HepG2 (cell line): ENCODE data around the gene RNASE11. TPM values are rescaled to one million over a fixed set of nuclear protein-coding genes. Genes with fewer than 3 reads are reported as not detected.

Source experiments
- ATF1 ChIP-seq: IDR thresholded peaks from 2 replicates; pipeline ENCODE4 v1.6.1; 2016; ENCODE audit warnings: mild to moderate bottlenecking, control low read depth
- FOXK2 ChIP-seq: fragments of 450-650 bp; IDR thresholded peaks from 2 replicates; pipeline ENCODE4 v1.6.1; 2016
- NFE2 ChIP-seq: sonication (generic); formaldehyde crosslinking; IDR thresholded peaks from 2 replicates; pipeline ENCODE4 v1.4.0; 2020; ENCODE audit warnings: missing genetic modification reagents
- NR2C2 ChIP-seq: sonication (generic); formaldehyde crosslinking; IDR thresholded peaks from 2 replicates; pipeline ENCODE4 v1.4.0; 2020; ENCODE audit warnings: missing genetic modification reagents, mild to moderate bottlenecking, moderate library complexity, borderline replicate concordance
- SMAD9 ChIP-seq: sonication (generic); formaldehyde crosslinking; IDR thresholded peaks from 2 replicates; pipeline ENCODE4 v1.5.1; 2020; ENCODE audit warnings: mild to moderate bottlenecking, missing genetic modification reagents
- THYN1 ChIP-seq: sonication (generic); formaldehyde crosslinking; IDR thresholded peaks from 2 replicates; pipeline ENCODE4 v1.8.1; 2023; ENCODE audit warnings: low read depth, mild to moderate bottlenecking, moderate library complexity, missing genetic modification reagents, borderline replicate concordance
- ZNF550 ChIP-seq: sonication (generic); formaldehyde crosslinking; IDR thresholded peaks from 2 replicates; pipeline ENCODE4 v1.4.0; 2020; ENCODE audit warnings: mild to moderate bottlenecking, missing genetic modification reagents, borderline replicate concordance
- ZNF878 ChIP-seq: sonication (generic); formaldehyde crosslinking; IDR thresholded peaks from 2 replicates; pipeline ENCODE4 v1.8.1; 2023; ENCODE audit warnings: mild to moderate bottlenecking, missing genetic modification reagents, moderate library complexity
- polyA plus RNA-seq, 8 experiments: library from polyadenylated mRNA; depleted of rRNA in 3 of 8; stranded (reverse) in 7 of 8; unstranded in 1 of 8; fragments of >200 nt; fragmentation: Illumina TruSeq in 4 of 8; extraction: Trizol in 4 of 8; gene quantifications; 2 replicates each; pipeline versions ENCODE4 v1.2.1 to v1.2.3, GENCODE V29; 2011 to 2016; ENCODE audit warnings: low read depth in 4 of 8, missing spikeins in 1 of 8, mixed read lengths in 1 of 8; ENCODE audit not compliant: insufficient read depth in 1 of 8
- total RNA-seq, 5 experiments: library from RNA; depleted of rRNA; stranded (reverse); fragments of >200 nt; fragmentation: Illumina TruSeq; extraction: Trizol; gene quantifications; 2 replicates each; pipeline ENCODE4 v1.2.3, GENCODE V29; 2016; ENCODE audit warnings: low read depth in 1 of 5
- TF ChIP-seq, protein P1 (sequence below): sonication (generic); formaldehyde crosslinking; IDR thresholded peaks from 2 replicates; pipeline ENCODE4 v1.4.0; 2020; ENCODE audit warnings: mild to moderate bottlenecking, missing genetic modification reagents, borderline replicate concordance
- TF ChIP-seq, protein P2 (sequence below): IDR thresholded peaks from 2 replicates; pipeline ENCODE4 v1.6.1; 2018; ENCODE audit warnings: missing genetic modification reagents
- TF ChIP-seq, protein P3 (sequence below): sonication (generic); formaldehyde crosslinking; IDR thresholded peaks from one replicate; pipeline ENCODE4 v1.5.1; 2020; ENCODE audit warnings: mild to moderate bottlenecking, missing genetic modification reagents; ENCODE audit errors: not compliant biosample characterization
- TF ChIP-seq, protein P4 (sequence below): sonication (generic); formaldehyde crosslinking; IDR thresholded peaks from 2 replicates; pipeline ENCODE4 v1.4.0; 2020; ENCODE audit warnings: mild to moderate bottlenecking, low read depth, missing genetic modification reagents

Gene RNASE11
- total and polyA plus RNA-seq, 2 of the 13 experiments (the other 11 are each of a cell fraction or from before 2014, with no cell fraction given) = not detected

DNA sequence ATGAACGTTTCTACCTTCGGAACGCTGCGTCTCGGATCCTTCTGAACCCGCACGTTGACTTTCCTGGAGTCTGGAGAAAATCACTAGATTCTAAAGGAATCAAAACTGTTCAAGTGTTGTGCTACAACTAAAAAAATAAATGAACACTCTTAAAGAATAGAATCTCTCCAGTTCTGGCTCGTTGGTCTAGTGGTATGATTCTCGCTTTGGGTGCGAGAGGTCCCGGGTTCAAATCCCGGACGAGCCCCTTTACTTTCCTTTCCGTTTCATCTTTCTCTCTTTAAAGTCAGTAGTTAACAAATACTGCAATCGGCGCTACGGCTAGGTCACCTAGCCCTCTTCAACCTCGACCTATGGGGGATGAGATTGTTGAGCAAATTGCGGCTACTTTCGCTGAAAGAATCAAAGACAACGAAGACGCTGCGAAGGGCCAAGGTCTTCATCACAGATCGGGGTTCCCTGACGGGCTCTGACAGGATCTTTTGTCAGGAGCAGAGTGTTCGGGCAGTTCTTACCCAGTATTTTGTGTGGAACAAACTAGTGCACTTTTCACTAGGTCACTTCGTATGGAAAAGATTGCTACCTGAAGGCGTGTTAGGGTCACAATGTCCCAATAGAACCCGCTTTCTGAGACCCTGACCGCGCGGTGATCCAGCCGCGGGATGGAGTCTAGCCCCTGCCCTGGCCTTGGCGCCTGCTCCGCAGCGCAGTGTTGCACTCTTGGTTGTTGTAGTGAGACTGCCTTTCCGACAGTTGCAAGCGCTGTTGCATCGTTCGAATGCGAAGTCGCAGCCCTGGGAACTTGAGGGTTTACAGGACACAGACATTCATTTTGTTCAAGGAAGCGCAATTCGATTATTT, 45.3 kb upstream of the RNASE11 start (continued):
- TF ChIP-seq, protein P1, sequence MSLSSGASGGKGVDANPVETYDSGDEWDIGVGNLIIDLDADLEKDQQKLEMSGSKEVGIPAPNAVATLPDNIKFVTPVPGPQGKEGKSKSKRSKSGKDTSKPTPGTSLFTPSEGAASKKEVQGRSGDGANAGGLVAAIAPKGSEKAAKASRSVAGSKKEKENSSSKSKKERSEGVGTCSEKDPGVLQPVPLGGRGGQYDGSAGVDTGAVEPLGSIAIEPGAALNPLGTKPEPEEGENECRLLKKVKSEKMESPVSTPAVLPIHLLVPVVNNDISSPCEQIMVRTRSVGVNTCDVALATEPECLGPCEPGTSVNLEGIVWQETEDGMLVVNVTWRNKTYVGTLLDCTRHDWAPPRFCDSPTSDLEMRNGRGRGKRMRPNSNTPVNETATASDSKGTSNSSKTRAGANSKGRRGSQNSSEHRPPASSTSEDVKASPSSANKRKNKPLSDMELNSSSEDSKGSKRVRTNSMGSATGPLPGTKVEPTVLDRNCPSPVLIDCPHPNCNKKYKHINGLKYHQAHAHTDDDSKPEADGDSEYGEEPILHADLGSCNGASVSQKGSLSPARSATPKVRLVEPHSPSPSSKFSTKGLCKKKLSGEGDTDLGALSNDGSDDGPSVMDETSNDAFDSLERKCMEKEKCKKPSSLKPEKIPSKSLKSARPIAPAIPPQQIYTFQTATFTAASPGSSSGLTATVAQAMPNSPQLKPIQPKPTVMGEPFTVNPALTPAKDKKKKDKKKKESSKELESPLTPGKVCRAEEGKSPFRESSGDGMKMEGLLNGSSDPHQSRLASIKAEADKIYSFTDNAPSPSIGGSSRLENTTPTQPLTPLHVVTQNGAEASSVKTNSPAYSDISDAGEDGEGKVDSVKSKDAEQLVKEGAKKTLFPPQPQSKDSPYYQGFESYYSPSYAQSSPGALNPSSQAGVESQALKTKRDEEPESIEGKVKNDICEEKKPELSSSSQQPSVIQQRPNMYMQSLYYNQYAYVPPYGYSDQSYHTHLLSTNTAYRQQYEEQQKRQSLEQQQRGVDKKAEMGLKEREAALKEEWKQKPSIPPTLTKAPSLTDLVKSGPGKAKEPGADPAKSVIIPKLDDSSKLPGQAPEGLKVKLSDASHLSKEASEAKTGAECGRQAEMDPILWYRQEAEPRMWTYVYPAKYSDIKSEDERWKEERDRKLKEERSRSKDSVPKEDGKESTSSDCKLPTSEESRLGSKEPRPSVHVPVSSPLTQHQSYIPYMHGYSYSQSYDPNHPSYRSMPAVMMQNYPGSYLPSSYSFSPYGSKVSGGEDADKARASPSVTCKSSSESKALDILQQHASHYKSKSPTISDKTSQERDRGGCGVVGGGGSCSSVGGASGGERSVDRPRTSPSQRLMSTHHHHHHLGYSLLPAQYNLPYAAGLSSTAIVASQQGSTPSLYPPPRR (CRISPR knock-in tag) = no peak; the same call in 1 of the 2 replicates
- TF ChIP-seq ZNF550 (CRISPR knock-in tag) (no peak), ZNF878 (CRISPR knock-in tag) (peak; percentile 88), FOXK2 (no peak), NFE2 (no peak), ATF1 (CRISPR knock-in tag) (no peak), SMAD9 (no peak), NR2C2 (CRISPR knock-in tag) (peak; percentile 25; the same call in 1 of the 2 replicates), THYN1 (CRISPR knock-in tag) (no peak)
- TF ChIP-seq, protein P2, sequence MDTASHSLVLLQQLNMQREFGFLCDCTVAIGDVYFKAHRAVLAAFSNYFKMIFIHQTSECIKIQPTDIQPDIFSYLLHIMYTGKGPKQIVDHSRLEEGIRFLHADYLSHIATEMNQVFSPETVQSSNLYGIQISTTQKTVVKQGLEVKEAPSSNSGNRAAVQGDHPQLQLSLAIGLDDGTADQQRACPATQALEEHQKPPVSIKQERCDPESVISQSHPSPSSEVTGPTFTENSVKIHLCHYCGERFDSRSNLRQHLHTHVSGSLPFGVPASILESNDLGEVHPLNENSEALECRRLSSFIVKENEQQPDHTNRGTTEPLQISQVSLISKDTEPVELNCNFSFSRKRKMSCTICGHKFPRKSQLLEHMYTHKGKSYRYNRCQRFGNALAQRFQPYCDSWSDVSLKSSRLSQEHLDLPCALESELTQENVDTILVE (CRISPR knock-in tag) = no peak
- TF ChIP-seq, protein P3, sequence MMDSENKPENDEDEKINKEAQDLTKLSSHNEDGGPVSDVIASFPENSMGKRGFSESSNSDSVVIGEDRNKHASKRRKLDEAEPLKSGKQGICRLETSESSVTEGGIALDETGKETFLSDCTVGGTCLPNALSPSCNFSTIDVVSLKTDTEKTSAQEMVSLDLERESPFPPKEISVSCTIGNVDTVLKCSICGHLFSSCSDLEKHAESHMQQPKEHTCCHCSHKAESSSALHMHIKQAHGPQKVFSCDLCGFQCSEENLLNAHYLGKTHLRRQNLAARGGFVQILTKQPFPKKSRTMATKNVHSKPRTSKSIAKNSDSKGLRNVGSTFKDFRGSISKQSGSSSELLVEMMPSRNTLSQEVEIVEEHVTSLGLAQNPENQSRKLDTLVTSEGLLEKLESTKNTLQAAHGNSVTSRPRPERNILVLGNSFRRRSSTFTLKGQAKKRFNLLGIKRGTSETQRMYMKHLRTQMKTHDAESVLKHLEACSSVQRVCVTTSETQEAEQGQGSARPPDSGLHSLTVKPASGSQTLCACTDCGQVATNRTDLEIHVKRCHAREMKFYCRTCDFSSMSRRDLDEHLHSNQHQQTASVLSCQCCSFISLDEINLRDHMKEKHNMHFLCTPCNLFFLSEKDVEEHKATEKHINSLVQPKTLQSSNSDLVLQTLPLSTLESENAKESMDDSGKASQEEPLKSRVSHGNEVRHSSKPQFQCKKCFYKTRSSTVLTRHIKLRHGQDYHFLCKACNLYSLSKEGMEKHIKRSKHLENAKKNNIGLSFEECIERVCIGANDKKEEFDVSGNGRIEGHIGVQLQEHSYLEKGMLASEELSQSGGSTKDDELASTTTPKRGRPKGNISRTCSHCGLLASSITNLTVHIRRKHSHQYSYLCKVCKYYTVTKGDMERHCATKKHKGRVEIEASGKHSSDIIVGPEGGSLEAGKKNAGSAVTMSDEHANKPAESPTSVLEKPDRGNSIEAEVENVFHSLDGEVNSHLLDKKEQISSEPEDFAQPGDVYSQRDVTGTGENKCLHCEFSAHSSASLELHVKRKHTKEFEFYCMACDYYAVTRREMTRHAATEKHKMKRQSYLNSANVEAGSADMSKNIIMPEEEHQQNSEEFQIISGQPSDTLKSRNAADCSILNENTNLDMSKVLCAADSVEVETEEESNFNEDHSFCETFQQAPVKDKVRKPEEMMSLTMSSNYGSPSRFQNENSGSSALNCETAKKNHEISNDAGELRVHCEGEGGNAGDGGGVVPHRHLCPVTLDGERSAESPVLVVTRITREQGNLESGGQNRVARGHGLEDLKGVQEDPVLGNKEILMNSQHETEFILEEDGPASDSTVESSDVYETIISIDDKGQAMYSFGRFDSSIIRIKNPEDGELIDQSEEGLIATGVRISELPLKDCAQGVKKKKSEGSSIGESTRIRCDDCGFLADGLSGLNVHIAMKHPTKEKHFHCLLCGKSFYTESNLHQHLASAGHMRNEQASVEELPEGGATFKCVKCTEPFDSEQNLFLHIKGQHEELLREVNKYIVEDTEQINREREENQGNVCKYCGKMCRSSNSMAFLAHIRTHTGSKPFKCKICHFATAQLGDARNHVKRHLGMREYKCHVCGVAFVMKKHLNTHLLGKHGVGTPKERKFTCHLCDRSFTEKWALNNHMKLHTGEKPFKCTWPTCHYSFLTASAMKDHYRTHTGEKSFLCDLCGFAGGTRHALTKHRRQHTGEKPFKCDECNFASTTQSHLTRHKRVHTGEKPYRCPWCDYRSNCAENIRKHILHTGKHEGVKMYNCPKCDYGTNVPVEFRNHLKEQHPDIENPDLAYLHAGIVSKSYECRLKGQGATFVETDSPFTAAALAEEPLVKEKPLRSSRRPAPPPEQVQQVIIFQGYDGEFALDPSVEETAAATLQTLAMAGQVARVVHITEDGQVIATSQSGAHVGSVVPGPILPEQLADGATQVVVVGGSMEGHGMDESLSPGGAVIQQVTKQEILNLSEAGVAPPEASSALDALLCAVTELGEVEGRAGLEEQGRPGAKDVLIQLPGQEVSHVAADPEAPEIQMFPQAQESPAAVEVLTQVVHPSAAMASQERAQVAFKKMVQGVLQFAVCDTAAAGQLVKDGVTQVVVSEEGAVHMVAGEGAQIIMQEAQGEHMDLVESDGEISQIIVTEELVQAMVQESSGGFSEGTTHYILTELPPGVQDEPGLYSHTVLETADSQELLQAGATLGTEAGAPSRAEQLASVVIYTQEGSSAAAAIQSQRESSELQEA = no peak
- TF ChIP-seq, protein P4, sequence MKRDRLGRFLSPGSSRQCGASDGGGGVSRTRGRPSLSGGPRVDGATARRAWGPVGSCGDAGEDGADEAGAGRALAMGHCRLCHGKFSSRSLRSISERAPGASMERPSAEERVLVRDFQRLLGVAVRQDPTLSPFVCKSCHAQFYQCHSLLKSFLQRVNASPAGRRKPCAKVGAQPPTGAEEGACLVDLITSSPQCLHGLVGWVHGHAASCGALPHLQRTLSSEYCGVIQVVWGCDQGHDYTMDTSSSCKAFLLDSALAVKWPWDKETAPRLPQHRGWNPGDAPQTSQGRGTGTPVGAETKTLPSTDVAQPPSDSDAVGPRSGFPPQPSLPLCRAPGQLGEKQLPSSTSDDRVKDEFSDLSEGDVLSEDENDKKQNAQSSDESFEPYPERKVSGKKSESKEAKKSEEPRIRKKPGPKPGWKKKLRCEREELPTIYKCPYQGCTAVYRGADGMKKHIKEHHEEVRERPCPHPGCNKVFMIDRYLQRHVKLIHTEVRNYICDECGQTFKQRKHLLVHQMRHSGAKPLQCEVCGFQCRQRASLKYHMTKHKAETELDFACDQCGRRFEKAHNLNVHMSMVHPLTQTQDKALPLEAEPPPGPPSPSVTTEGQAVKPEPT (CRISPR knock-in tag) = no peak
